Thoracic aorta (tissue), 2 donors: ENCODE measurements around the gene PML. TPM values are rescaled to one million over a fixed set of nuclear protein-coding genes. Genes with fewer than 3 reads are reported as not detected.
A peak's percentile ranks its signal among the peaks of the same experiment; 100 is the strongest.

Experiments used
- ATAC-seq: fragments of 150-250 bp; one replicate; pipeline ENCODE4 v1.8.0; 2017; ENCODE audit warnings: low read depth; ENCODE audit not compliant: insufficient number of reproducible peaks, low FRiP score
- DNase-seq: peaks from one replicate; pipeline ENCODE4 v3.0.0-alpha.2; 2020; ENCODE audit warnings: low spot score
- H3K27ac ChIP-seq, 2 donors: fragments of 200-600 bp; sonication (generic); 1 replicate in 1 of 2; 2 replicates in 1 of 2; pipeline ENCODE4 v1.5.1; 2016; ENCODE audit warnings: mild to moderate bottlenecking in 2 of 2, moderate library complexity in 2 of 2
- H3K27me3 ChIP-seq: fragments of 200-600 bp; sonication (generic); replicated peaks from 2 replicates; pipeline ENCODE4 v1.6.0; 2016; ENCODE audit warnings: mild to moderate bottlenecking; ENCODE audit not compliant: insufficient read depth
- H3K36me3 ChIP-seq: fragments of 200-600 bp; sonication (generic); one replicate; pipeline ENCODE4 v1.5.1; 2016
- H3K4me1 ChIP-seq, 2 donors: fragments of 200-600 bp; sonication (generic); 1 replicate in 1 of 2; 2 replicates in 1 of 2; pipeline versions ENCODE4 v1.5.1 to v1.6.0; 2016; ENCODE audit warnings: low read depth in 2 of 2, mild to moderate bottlenecking in 1 of 2; ENCODE audit not compliant: control insufficient read depth in 1 of 2
- H3K4me3 ChIP-seq: fragments of 200-600 bp; sonication (generic); 2 replicates; pipeline ENCODE4 v1.5.1; 2016; ENCODE audit warnings: mild to moderate bottlenecking
- H3K9me3 ChIP-seq: fragments of 200-600 bp; sonication (generic); 2 replicates; pipeline ENCODE4 v1.5.1; 2016
- CTCF ChIP-seq: fragments of 200-600 bp; sonication (generic); IDR thresholded peaks from one replicate; pipeline ENCODE4 v1.5.1; 2019; ENCODE audit warnings: antibody characterized with exemption
- total RNA-seq, 2 donors: library from RNA; depleted of rRNA; stranded (reverse); fragments of >200 nt; gene quantifications; one replicate each; pipeline versions ENCODE4 v1.1.0 to v1.2.3, GENCODE V29; 2016

PML gene
- total RNA-seq, 2 donors from 2014 or later, result 77.2 to 138 TPM

- Histone ChIP-seq H3K4me1 (peaks cover 30 to 48% of the 10 kb centered on the region in 2 donors), H3K4me3 (no peak overlapping the region), H3K27me3 (no peaks in the 10 kb centered on the region), H3K27ac (peak overlapping the region; percentile 87 to 91), H3K9me3 (no peaks in the 10 kb centered on the region), H3K36me3 (peaks cover 7% of the 10 kb centered on the region)
- DNase-seq (no peak), ATAC-seq (no peak)
- no peak for TF ChIP-seq CTCF
These were observed 10.7 kb upstream of the PML start for GRCh38 chr15:73983773-73984172.

GRCh38 chr15:73984208-73984979 lies 10.1 kb upstream of the PML start:
- Histone ChIP-seq H3K9me3 (no peaks in the 10 kb centered on the region), H3K27ac (peak overlapping the region; percentile 87 to 91), H3K4me1 (peaks cover 30 to 54% of the 10 kb centered on the region in 2 donors), H3K36me3 (peaks cover 7% of the 10 kb centered on the region), H3K27me3 (no peaks in the 10 kb centered on the region), H3K4me3 (no peak overlapping the region)
- no peak for DNase-seq
- no peak for ATAC-seq
- no peak for TF ChIP-seq CTCF

- H3K36me3 ChIP-seq, result peaks cover 7% of the 10 kb centered on the region
- no peaks in the 10 kb centered on the region for H3K27me3 ChIP-seq
- peak overlapping the region; percentile 87 to 91 for H3K27ac ChIP-seq
- peaks cover 36 to 63% of the 10 kb centered on the region in 2 donors for H3K4me1 ChIP-seq
- H3K9me3 ChIP-seq, result no peaks in the 10 kb centered on the region
- TF ChIP-seq CTCF, result no peak
- DNase-seq, result no peak
- no peak for ATAC-seq
- no peak overlapping the region for H3K4me3 ChIP-seq
These were observed 9.2 kb upstream of the PML start for GRCh38 chr15:73985101-73985873.

- H3K36me3 ChIP-seq, result peaks cover 7% of the 10 kb centered on the region
- ATAC-seq, result no peak
- H3K4me3 ChIP-seq, result no peak overlapping the region
- H3K27me3 ChIP-seq, result no peaks in the 10 kb centered on the region
- H3K9me3 ChIP-seq, result no peaks in the 10 kb centered on the region
- no peak for DNase-seq
- no peak overlapping the region for H3K27ac ChIP-seq
- peaks cover 40 to 73% of the 10 kb centered on the region in 2 donors for H3K4me1 ChIP-seq
- no peak for TF ChIP-seq CTCF
These were observed 8.3 kb upstream of the PML start for GRCh38 chr15:73986055-73986775.

- Histone ChIP-seq H3K9me3 (no peaks in the 10 kb centered on the region), H3K4me1 (peaks cover 40 to 73% of the 10 kb centered on the region in 2 donors), H3K36me3 (peaks cover 7% of the 10 kb centered on the region), H3K27ac (no peak overlapping the region), H3K4me3 (no peak overlapping the region), H3K27me3 (no peaks in the 10 kb centered on the region)
- no peak for DNase-seq
- no peak for ATAC-seq
- no peak for TF ChIP-seq CTCF
These were observed 7.8 kb upstream of the PML start for GRCh38 chr15:73986776-73987056.
